GM04504 (cell line): ENCODE measurements around the gene OR6Q1.
A peak's percentile ranks its signal among the peaks of the same experiment; 100 is the strongest.

Experiments used
- DNase-seq: peaks from one replicate; pipeline ENCODE4 v3.0.0-alpha.2; 2012; ENCODE audit warnings: low read depth

The OR6Q1 gene

DNA sequence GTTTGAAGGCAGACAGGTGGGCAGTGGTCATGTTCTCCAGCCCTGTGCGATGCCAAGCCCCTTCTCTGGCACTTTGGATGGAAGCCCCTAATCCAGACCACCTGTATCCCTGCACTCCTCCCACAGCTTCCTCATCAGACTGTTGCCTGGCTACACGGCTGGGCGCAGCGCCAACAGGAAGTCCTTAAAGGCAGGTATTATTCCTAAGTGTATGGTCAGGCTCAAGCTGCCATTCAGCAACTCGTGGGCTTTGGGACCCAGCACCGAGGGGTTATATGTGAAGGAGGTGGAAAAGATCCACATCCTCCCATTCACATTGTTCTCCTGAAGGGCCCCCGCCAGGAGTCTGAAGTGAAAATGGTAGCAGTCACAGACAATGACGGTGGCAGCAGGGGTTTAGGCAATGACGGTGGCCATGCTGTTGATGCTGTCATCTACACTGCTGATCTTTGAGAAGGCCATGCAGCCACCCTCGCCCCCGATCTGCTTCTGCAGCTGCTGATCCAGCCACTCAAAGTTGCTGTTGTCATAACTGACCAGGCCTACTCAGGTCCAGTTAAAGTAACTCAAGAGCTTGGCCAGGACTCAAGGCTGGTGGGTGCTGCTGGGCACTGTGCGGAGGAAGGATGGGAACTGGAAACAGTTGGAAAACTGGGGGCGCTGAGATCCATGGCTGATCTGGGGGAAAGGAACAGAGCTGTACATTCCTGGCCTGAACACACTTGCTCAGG is 27.7 kb downstream of the OR6Q1 start:
- no peak for DNase-seq

DNA sequence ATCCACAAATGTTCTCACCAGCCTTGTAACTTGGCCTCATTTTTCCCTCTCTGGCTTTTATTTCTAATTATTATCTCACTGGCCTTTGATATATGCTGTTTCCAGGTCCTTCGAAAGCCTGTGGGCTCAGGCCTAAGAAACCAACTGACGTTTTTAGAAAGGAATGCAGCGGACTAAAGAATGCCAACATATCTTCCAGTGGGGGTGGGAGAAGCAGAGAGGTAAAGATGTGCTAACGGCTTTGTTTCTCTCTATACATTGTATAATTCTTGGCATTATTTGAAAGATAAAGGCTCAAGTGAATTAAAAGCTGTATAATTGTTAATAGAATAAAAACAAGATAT is 28.2 kb downstream of the OR6Q1 start:
- DNase-seq, result peak; percentile 60

DNA sequence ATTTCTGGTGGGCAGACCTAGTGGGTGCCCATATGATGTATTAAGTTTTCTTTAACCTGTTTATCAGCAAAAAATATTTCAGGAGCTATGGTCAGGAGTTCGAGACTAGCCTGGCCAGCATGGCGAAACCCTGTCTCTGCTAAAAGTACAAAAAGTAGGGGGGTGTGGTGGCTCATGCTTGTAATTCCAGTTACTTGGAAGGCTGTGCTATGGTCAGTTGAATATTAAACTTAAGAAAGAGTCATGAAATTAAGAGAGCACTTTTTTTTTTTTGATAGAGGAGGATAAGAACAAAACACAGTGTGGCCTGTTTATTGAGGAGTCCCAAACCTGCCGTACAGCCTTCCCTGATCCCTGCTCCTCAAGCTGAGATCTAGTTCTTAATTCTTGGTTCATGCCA is 29.8 kb downstream of the OR6Q1 start:
- no peak for DNase-seq

- DNase-seq, result no peak
Observed at GRCh38 chr11:58060939-58061672, 30.4 kb downstream of the OR6Q1 start.

GRCh38 chr11:58061813-58062212 is 31.1 kb downstream of the OR6Q1 start:
- peak; percentile 35 for DNase-seq

DNA sequence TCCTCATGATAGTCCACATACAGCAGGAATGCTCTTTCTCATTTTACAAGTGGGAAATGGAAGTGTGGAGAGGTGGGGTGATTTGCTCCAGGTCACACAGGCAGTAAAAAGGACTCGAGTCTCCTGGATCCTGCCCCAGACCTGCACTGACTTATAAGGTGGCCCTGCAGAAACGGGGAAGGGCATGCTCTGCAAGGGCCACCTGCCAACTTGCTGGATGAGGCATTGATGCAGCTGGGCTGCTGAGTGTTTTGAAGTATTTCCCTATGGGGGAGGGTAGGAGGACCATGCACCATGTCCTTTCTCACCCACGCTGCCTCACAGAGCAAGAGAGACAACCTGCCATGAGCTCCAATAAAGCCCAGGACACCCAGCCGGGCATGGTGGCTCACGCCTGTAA is 36.9 kb downstream of the OR6Q1 start:
- DNase-seq, result no peak

DNA sequence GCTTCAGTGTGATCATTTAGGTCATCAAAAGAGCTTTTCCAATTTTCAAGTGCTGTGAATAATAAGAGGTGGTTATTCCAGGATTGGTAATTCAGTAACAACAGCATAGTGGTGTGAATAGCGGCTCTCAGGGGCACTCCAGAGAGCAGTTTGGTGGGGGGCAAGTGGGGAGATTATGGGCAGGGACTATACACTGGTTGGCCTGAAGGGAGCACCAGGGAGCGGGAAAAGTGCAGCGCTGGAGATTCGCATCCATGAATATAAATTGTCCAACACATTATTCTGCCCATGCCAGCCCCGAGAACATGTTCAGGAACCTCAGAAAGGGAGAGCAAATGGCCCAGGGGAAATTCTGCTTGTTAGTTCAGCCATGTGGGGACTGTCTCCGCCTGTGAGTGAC is 37.9 kb downstream of the OR6Q1 start:
- no peak for DNase-seq

GRCh38 chr11:58070585-58070984 is 39.8 kb downstream of the OR6Q1 start:
- no peak for DNase-seq

GRCh38 chr11:58075781-58076180 is 45.0 kb downstream of the OR6Q1 start:
- no peak for DNase-seq
